Measurements from ENCODE around the gene ANKRD10. TPM values are rescaled to one million over a fixed set of nuclear protein-coding genes. Genes with fewer than 3 reads are reported as not detected.

ANKRD10 gene
- total and polyA plus RNA-seq, 2 experiments from 2014 or later: 250 to 277 TPM

DNA sequence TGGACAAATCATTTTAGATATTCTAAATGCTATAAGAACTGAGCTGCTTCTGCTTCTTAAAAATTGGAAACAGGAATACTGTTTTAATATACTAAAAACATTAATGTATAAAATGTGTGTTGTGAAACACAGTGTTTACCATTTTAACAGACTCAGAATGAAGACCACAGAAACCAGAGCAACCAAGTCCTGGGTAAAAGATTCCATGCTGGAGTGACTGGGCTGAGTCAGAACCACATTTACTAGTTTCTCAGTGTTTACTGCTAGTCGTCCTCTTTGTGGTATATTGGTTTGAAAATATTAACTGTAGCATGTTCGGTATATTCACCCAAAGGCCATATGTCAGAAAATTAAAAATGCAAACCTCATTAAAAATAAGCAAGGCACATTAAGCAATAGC, 31.9 kb downstream of the ANKRD10 start:
- Histone ChIP-seq H3K4me2 (no peak overlapping the region), H3K79me2 (replicated peaks; ENCODE audit: insufficient read depth) (no peaks in the 10 kb centered on the region), H3F3A (replicated peaks; ENCODE audit: low read depth) (0 out of 2 replicates have a peak, but pooled peaks cover 5% of the 10 kb centered on the region), H3K4me1 (ENCODE audit: insufficient read depth) (peaks cover 28% of the 10 kb centered on the region), H3K27me3 (ENCODE audit: insufficient read depth) (no peaks in the 10 kb centered on the region), H3K9me2 (ENCODE audit: insufficient read depth) (no peaks in the 10 kb centered on the region), H3K27ac (ENCODE audit: low read depth) (no peak overlapping the region), H2AFZ (no peak overlapping the region), H3K4me3 (no peak overlapping the region), H4K20me1 (replicated peaks; ENCODE audit: insufficient read depth) (peaks cover 13% of the 10 kb centered on the region; the same call in 1 of the 2 replicates), H3K36me3 (ENCODE audit: insufficient read depth) (no peaks in the 10 kb centered on the region)
- no peaks in the 10 kb centered on the region; the same call in 2 of the 3 replicates for H3K9me3 Mint-ChIP-seq
- ATAC-seq: no peak
- no peak overlapping the region for H3K4me3 Mint-ChIP-seq
- TF ChIP-seq JUNB (IDR thresholded peaks at IDR 0.05; ENCODE audit: unreplicated experiment) (no peak), EZH2phosphoT487 (IDR thresholded peaks at IDR 0.05; ENCODE audit: unreplicated experiment) (no peak), EZH2 (IDR thresholded peaks at IDR 0.05; ENCODE audit: low read depth, unreplicated experiment) (no peak), ZNF114 (CRISPR knock-in tag; IDR thresholded peaks at IDR 0.05) (no peak), NANOG (IDR thresholded peaks at IDR 0.05; ENCODE audit: borderline replicate concordance) (no peak), CREB1 (CRISPR knock-in tag; IDR thresholded peaks at IDR 0.05; ENCODE audit: low read depth) (no peak), ZNF331 (CRISPR knock-in tag; IDR thresholded peaks at IDR 0.05; ENCODE audit: low read depth) (no peak), POLR2AphosphoS5 (IDR thresholded peaks at IDR 0.05; ENCODE audit: low read depth) (no peak), STAT1 (IDR thresholded peaks at IDR 0.05; ENCODE audit: unreplicated experiment) (no peak)
- TF ChIP-seq, protein P1, sequence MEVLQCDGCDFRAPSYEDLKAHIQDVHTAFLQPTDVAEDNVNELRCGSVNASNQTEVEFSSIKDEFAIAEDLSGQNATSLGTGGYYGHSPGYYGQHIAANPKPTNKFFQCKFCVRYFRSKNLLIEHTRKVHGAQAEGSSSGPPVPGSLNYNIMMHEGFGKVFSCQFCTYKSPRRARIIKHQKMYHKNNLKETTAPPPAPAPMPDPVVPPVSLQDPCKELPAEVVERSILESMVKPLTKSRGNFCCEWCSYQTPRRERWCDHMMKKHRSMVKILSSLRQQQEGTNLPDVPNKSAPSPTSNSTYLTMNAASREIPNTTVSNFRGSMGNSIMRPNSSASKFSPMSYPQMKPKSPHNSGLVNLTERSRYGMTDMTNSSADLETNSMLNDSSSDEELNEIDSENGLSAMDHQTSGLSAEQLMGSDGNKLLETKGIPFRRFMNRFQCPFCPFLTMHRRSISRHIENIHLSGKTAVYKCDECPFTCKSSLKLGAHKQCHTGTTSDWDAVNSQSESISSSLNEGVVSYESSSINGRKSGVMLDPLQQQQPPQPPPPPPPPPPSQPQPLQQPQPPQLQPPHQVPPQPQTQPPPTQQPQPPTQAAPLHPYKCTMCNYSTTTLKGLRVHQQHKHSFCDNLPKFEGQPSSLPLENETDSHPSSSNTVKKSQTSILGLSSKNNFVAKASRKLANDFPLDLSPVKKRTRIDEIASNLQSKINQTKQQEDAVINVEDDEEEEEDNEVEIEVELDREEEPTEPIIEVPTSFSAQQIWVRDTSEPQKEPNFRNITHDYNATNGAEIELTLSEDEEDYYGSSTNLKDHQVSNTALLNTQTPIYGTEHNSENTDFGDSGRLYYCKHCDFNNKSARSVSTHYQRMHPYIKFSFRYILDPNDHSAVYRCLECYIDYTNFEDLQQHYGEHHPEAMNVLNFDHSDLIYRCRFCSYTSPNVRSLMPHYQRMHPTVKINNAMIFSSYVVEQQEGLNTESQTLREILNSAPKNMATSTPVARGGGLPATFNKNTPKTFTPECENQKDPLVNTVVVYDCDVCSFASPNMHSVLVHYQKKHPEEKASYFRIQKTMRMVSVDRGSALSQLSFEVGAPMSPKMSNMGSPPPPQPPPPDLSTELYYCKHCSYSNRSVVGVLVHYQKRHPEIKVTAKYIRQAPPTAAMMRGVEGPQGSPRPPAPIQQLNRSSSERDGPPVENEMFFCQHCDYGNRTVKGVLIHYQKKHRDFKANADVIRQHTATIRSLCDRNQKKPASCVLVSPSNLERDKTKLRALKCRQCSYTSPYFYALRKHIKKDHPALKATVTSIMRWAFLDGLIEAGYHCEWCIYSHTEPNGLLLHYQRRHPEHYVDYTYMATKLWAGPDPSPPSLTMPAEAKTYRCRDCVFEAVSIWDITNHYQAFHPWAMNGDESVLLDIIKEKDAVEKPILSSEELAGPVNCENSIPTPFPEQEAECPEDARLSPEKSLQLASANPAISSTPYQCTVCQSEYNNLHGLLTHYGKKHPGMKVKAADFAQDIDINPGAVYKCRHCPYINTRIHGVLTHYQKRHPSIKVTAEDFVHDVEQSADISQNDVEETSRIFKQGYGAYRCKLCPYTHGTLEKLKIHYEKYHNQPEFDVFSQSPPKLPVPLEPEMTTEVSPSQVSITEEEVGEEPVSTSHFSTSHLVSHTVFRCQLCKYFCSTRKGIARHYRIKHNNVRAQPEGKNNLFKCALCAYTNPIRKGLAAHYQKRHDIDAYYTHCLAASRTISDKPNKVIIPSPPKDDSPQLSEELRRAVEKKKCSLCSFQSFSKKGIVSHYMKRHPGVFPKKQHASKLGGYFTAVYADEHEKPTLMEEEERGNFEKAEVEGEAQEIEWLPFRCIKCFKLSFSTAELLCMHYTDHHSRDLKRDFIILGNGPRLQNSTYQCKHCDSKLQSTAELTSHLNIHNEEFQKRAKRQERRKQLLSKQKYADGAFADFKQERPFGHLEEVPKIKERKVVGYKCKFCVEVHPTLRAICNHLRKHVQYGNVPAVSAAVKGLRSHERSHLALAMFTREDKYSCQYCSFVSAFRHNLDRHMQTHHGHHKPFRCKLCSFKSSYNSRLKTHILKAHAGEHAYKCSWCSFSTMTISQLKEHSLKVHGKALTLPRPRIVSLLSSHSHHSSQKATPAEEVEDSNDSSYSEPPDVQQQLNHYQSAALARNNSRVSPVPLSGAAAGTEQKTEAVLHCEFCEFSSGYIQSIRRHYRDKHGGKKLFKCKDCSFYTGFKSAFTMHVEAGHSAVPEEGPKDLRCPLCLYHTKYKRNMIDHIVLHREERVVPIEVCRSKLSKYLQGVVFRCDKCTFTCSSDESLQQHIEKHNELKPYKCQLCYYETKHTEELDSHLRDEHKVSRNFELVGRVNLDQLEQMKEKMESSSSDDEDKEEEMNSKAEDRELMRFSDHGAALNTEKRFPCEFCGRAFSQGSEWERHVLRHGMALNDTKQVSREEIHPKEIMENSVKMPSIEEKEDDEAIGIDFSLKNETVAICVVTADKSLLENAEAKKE (CRISPR knock-in tag; IDR thresholded peaks at IDR 0.05): no peak
- TF ChIP-seq, protein P2, sequence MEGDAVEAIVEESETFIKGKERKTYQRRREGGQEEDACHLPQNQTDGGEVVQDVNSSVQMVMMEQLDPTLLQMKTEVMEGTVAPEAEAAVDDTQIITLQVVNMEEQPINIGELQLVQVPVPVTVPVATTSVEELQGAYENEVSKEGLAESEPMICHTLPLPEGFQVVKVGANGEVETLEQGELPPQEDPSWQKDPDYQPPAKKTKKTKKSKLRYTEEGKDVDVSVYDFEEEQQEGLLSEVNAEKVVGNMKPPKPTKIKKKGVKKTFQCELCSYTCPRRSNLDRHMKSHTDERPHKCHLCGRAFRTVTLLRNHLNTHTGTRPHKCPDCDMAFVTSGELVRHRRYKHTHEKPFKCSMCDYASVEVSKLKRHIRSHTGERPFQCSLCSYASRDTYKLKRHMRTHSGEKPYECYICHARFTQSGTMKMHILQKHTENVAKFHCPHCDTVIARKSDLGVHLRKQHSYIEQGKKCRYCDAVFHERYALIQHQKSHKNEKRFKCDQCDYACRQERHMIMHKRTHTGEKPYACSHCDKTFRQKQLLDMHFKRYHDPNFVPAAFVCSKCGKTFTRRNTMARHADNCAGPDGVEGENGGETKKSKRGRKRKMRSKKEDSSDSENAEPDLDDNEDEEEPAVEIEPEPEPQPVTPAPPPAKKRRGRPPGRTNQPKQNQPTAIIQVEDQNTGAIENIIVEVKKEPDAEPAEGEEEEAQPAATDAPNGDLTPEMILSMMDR (conservative IDR thresholded peaks at IDR 0.05; ENCODE audit: low read depth in 2 of 2): no peak
- TF ChIP-seq, protein P3, sequence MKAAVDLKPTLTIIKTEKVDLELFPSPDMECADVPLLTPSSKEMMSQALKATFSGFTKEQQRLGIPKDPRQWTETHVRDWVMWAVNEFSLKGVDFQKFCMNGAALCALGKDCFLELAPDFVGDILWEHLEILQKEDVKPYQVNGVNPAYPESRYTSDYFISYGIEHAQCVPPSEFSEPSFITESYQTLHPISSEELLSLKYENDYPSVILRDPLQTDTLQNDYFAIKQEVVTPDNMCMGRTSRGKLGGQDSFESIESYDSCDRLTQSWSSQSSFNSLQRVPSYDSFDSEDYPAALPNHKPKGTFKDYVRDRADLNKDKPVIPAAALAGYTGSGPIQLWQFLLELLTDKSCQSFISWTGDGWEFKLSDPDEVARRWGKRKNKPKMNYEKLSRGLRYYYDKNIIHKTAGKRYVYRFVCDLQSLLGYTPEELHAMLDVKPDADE (IDR thresholded peaks at IDR 0.05): no peak
- TF ChIP-seq, protein P4, sequence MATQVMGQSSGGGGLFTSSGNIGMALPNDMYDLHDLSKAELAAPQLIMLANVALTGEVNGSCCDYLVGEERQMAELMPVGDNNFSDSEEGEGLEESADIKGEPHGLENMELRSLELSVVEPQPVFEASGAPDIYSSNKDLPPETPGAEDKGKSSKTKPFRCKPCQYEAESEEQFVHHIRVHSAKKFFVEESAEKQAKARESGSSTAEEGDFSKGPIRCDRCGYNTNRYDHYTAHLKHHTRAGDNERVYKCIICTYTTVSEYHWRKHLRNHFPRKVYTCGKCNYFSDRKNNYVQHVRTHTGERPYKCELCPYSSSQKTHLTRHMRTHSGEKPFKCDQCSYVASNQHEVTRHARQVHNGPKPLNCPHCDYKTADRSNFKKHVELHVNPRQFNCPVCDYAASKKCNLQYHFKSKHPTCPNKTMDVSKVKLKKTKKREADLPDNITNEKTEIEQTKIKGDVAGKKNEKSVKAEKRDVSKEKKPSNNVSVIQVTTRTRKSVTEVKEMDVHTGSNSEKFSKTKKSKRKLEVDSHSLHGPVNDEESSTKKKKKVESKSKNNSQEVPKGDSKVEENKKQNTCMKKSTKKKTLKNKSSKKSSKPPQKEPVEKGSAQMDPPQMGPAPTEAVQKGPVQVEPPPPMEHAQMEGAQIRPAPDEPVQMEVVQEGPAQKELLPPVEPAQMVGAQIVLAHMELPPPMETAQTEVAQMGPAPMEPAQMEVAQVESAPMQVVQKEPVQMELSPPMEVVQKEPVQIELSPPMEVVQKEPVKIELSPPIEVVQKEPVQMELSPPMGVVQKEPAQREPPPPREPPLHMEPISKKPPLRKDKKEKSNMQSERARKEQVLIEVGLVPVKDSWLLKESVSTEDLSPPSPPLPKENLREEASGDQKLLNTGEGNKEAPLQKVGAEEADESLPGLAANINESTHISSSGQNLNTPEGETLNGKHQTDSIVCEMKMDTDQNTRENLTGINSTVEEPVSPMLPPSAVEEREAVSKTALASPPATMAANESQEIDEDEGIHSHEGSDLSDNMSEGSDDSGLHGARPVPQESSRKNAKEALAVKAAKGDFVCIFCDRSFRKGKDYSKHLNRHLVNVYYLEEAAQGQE (IDR thresholded peaks at IDR 0.05; ENCODE audit: unreplicated experiment): no peak
- peaks cover 3% of the 10 kb centered on the region; the same call in 1 of the 3 replicates for H3K36me3 Mint-ChIP-seq (ENCODE audit: low read depth)
- DNase-seq (ENCODE audit: low spot score): no peak
- H3K27me3 Mint-ChIP-seq (ENCODE audit: insufficient read depth, low read depth, poor library complexity): peaks cover 11% of the 10 kb centered on the region
- peaks cover 34% of the 10 kb centered on the region for H3K4me1 Mint-ChIP-seq
- no peak overlapping the region for H3K27ac Mint-ChIP-seq
